ENCODE data around the gene PADI3.
"Not testable (repeated sequence)": the region's sequence is repeated elsewhere in the genome, so short reads cannot be mapped to it uniquely, and the experiment has no call there.

The PADI3 gene

DNA sequence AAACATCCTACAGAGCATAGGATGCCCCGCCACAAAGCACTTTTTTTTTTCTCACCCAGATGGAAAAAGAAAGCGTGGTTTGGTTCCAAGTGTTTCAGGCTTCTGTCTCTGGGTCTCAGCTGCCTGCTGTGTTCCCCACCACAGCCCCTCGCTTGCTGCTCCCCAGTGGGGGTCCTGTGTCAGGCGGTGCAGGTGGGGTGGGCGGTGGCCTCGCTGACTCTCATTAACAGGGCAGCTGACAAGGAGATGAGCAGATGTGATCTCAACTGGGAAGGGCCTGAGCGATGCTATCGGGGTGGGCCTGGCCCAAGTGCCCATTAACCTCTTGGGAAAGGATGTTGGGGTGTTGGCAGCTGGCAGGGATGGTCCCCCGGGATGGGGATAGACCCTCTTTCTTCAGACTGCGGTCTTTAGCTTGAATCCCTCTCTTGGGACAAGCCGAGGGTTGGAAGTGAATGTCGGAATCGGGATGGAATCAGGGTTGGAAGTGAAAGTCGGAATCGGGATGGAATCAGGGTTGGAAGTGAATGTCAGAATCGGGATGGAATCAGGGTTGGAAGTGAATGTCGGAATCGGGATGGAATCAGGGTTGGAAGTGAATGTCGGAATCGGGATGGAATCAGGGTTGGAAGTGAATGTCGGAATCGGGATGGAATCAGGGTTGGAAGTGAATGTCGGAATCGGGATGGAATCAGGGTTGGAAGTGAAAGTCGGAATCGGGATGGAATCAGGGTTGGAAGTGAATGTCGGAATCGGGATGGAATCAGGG is 7.7 kb upstream of the PADI3 start:
- not testable (repeated sequence) for DNase-seq (ENCODE audit: low read depth in 2 of 2)

DNA sequence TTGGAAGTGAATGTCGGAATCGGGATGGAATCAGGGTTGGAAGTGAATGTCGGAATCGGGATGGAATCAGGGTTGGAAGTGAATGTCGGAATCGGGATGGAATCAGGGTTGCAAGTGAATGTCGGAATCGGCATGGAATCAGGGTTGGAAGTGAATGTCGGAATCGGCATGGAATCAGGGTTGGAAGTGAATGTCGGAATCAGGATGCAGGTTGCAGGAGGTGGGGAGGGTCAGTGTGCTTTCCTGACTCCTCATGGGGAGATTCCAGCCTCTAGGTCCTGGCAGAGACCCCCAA is 7.2 kb upstream of the PADI3 start:
- DNase-seq (ENCODE audit: low read depth in 2 of 2) = not testable (repeated sequence)

DNA sequence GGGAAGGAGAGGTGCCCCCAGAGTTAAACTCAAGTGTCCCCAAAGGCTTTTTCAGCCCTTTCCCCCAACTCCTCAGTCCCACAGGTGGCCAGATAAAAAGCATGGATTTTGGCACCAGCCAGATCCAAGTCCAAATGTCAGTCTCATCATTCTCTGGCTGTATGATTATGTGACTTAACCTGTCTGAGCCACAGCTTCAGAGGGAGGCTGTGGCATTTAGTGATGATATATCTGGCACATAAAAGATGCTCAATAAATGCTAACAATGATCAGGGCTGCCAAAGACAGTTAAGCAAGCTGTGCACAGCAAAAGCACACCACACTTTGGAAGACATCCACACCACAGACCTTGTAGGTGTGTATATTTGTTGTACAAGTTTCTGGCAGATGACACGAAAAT is 5.6 kb upstream of the PADI3 start:
- DNase-seq (ENCODE audit: low read depth in 2 of 2) = no peak

DNA sequence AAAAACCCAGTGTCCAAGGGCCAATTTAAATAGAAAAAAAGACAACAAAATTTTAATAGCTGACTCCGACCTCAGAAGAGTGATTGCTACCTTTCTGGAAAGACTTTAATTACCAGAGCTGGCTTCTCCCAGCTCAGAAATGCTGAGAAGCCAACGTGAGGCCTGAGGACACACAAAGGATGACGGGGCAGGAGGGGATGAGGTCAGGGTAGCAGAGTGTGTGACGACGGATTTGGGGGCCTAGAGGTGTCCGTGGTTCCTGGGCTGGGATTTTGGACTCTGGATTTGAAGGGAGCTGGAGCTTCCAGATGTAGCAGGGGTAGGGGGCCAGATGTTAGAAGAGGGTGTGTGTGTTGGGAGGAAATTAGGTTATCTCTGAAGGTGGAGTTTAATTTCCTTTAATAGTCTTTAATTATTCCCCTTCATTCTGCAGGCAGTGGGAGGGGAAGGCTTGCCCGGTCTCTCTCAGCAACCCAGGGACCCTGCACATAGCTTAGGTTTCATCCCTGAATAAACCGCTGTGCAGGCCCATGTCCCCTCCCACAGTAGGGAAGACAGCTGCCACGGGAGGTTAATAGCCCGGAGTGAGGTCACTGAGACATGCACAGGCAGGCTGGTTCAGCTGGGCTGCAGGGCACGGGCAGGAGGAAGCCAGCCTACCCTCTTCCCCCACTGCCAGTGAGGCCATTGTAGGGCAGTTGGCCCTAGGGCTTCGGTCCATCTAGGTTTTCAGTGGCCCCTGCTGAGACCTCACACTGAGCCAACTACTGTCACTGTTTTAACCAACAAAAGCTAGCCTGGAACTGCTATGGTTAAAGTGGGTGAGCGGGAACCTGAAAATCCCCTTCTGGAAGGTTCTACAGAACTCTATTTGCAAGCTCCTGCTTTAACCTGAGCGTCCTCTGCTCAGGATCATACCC is 3.8 kb upstream of the PADI3 start:
- no peak for DNase-seq (ENCODE audit: low read depth in 2 of 2)

DNA sequence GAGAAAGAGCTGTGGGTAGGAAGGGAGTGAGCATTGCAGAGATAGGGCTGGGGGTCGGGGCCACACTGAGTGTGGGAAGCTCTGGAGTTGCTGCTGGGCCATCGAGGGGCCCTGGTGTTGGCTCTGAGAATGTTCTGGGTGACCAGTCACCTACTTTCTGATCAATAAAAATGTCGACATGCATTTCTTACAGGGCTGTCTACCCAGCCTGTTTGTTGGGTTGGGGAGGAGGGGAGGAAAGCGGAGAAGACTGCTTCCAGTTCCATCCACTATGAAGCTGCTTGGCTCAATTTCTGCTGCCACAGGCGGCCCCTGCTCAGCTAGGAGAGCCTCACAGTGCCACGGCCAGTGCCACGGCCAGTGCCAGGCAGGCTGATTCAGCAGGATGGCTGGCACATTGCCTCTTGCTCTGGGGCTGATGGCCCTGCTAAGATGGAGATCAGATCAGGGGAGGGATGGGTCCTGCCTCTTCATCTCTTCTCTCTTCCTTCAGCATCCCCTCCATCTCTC is 3.0 kb upstream of the PADI3 start:
- DNase-seq (ENCODE audit: low read depth in 2 of 2) = no peak

DNA sequence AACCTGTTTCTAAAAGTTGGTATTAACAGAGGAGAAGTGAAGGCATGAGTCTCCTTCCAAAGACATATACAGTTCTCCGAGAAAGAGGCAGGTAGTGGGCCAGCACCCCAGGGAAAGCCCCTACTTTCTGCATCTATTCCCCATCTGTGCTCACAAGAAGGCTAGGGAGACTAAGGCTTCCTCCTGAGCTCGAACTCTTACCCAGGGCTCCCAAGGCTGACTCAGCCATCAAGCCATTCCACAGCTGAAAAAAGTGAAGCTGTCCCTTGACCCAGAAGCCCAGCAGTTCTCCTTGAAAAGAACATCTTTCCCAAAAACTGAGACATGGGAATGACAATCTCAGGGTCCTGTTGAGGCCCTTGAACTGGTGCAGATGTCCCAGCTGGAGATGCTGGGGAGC is 1.9 kb upstream of the PADI3 start:
- no peak for DNase-seq (ENCODE audit: low read depth in 2 of 2)

DNA sequence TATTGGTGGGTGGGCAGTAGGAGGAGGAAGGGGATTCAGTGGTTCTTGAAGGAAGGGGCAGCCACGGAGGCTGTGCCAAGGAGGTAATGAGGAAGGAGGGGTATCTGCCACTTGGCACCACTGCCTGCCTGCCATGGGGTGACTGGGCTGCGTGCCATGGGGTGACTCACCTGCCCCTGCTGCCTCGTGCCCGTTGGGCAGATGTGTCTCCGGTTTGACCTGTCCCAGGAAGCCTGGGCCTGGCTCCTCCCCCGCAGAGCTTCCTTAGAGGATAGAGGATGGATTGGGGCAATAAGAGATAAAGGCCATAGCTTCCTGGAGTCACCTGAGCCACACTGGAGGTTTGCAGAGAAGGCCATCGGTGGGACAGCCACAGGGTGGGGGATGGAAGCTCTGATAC is 1.7 kb downstream of the PADI3 start:
- no peak for DNase-seq (ENCODE audit: low read depth in 2 of 2)

DNA sequence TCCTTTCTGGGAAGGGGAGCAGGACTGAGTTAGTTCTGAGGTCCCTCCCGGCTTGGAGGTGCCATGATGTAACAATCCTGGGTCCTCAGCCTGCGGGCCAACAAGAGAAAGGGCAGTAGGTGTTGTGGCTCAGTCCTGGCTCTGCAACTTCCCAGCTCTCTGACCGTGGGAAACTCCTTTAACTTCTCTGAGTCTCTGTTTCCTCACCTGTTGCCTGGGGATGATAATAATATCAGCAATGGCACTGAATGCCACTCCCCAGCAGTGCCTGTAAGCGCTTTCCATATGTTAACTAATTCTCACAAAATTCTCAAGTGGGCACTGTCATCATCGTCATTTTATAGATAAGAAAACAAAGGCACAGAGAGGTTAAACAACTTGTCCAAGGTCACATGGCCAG is 2.3 kb downstream of the PADI3 start:
- no peak for DNase-seq (ENCODE audit: low read depth in 2 of 2)

DNA sequence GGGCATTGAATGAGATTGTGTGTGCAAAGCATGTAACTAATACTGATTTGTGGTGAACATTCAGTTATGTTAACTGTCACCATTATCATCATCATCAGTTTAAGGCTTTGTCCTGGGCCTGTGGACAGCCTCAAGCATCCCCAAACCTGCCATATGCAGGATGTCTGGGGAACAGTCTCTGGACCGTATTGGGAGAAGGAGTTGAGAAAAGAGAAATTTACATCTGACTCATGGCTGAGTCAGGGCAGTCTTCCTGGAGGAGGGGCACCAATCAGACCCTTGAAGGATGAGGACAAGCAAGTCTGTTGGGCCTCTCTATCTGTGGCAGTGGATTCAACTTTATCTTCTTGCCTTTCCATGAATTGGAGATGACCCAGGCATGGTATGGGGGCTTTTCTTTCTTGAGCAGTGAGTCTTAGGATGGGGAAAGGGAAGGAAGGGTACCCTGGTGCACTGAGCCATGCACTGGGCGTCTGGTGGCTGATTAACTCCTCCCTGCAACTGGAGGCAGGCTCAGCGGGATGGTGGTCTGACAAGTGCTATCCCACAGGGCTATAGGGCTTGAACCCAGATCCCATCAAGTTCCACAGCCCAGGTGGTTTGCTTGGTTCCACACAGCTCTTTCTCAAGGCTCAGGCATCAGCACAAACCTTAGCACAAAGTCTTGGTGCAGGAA is 2.9 kb downstream of the PADI3 start:
- no peak for DNase-seq (ENCODE audit: low read depth in 2 of 2)

DNA sequence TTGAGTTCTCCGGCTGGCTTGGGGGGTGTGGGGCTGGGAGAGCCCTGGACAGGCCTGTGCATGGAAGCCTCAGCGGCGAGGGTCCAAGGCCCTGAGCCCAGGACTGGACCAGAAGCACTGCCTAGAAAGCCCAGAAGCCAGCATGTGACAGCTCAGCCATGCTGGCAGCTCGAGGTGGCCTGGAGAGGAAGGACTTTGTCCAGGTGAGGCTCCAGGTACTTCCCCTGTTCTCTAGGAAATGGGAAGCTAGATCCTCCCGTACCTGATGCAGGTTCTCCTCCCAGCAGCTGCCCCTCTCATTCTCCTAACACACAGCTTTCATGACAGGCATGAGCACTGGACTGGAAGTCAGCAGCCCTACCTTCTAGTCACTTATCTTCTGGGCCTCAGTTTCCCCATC is 6.4 kb downstream of the PADI3 start:
- no peak for DNase-seq (ENCODE audit: low read depth in 2 of 2)

DNA sequence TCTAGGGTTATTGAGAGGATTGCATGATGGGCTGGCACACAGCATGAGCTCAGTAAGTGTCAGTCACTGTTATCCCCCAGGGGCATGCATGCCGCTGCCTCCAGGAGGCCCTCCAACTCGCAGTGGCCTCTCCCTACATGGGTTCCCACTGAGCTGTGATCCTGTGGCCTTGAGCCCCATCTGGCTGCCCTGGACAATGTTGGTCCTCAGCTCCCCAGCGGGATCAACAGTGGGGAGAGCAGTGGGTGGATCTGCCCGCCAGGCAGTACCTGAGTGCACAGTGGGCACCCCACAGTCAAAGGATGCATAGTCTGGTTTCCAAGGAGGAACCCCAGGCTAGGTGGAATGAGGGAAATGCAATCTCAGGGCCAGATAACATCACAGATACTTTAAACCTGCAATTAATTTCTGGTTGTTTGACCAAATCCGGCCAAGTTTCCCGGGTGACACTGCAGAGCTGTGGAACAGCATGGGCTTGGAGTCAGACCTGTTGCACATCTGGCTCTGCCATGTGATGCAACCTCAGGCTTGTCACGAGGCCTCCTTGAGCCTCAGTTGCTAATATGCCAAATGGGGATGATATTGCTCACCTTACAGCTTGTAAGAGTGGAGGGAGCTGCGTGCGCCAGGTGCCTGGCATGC is 9.3 kb downstream of the PADI3 start:
- DNase-seq (ENCODE audit: low read depth in 2 of 2) = no peak

DNA sequence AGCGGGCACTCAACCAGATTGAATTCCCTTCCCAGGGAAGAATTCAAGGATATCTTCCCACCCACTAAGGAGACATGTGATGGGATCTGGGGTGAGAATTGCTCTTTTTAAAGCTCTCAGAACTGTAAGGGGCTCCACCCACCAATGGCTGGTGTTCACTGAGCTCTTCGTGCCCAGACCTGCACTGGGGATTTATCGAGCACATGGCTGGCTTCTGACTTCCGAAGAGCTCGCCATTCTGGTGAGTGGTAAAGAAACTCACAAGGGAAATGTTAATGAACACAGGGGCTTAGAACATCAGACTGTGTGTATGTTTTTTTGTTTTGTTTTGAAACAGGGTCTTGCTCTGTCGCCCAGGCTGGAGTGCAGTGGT is 9.8 kb downstream of the PADI3 start:
- no peak for DNase-seq (ENCODE audit: low read depth in 2 of 2)

DNA sequence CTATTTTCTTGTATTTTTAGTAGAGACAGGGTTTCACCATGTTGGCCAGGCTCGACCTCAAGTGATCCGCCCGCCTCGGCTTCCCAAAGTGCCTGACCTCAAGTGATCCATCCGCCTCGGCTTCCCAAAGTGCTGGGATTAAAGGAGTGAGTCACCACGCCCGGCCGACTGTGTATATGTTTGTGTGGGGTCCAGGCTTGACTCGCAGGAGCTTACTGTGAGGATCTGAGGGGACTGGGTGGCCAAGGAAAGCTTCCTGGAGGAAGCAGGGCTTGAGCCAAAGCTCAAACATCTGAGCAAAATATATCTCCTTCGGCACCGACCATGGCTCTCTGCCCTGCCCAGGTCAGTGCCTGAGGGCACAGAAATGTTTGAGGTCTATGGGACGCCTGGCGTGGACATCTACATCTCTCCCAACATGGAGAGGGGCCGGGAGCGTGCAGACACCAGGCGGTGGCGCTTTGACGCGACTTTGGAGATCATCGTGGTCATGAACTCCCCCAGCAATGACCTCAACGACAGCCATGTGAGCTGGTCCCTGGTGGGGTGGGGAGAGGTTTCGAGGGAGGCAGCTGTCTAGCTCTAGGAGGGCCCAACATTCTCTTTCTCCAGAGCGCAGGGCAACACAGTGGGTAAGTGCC is 10.5 kb downstream of the PADI3 start:
- no peak for DNase-seq (ENCODE audit: low read depth in 2 of 2)

DNA sequence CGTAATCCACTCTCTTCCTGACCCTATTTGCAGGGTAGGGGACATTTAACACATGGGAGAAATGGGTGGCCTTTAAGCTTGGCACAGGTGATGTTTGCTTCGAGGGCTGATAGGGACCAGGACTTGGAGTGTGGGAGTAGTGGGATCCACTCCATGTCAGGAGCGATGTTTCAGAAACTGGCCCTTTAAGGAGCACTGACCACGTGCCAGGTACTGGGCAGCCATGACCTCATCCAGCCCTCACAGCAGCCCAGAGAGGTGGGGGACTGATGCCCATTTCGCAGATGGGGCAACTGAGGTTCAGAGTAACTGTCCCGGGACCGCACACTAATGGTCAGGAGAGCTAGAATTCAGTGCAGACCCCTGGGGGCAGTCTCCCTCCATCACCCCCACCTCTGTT is 11.4 kb downstream of the PADI3 start:
- no peak for DNase-seq (ENCODE audit: low read depth in 2 of 2)

DNA sequence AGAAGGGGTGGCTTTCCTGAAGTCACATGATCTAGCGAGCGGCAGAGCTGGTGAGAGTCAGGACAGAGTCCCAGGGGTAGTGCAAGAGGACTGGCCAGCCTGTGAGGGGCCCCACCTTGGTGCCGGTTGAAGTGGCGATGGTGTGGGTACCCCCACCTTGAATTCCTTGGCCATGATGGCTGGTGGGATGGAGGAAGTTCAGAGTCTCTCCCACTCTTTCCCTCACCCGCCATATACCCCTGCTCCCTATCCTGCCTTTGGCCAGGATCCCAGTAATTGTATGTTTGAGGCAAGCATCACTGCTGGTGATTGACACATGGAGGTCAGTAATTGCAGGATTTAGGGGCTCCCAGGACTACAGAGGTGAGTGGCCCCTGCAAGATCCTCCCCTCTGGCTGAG is 11.8 kb downstream of the PADI3 start:
- no peak for DNase-seq (ENCODE audit: low read depth in 2 of 2)

DNA sequence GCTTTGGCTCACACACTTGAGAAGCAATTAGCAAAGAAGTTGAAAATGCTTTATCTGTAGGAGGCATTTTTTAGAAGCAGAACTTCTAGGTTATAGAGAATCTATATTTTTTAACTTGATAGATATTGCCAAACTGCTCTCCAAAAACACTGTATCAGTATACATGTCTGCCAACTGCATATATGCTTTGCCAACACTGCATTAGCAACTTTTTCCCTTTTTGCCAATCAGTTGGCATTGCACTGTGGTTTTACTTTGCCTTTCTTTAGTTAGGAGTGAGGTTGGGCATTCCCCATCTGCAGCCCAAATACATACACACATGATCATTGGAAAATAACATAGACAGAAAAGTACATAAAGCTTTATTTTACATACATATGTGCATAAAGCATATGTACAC is 15.0 kb downstream of the PADI3 start:
- no peak for DNase-seq (ENCODE audit: low read depth in 2 of 2)

DNA sequence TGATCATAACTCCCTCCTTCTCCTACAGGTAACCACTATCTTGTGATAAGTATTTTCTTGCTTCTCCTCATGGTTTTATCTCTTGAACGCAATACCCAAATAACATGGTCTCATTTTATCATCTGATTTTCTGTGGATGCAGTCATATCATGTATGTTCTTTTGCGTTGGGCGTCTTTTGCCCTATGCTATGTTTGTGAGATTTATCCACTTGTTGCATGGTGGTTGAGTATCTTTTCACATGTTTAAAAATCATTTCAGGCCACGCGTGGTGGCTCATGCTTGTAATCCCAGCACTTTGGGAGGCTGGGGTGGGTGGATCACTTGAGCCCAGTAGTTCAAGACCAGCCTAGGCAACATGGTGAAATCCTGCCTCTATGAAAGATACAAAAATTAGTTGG is 15.6 kb downstream of the PADI3 start:
- DNase-seq (ENCODE audit: low read depth in 2 of 2) = no peak

DNA sequence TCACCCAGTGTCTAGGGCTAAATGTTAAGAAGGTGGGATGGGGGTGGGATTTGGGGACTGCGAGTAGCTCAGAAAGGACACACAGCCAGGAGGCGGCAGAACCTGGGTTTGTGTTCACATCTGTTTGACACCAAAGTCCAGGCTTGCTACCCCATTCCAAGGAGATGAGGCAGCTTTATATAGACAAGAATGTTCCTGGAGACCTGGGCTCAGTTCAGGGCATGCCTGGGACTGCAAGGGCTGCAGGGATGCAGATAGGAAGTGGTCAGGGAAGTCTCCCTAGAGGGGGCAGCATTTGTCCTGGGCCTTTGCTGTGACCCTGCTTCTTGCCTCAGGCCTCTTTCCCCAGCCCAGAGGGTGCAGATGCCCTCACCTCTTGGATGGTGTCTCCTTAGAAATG is 16.3 kb downstream of the PADI3 start:
- DNase-seq (ENCODE audit: low read depth in 2 of 2) = no peak

DNA sequence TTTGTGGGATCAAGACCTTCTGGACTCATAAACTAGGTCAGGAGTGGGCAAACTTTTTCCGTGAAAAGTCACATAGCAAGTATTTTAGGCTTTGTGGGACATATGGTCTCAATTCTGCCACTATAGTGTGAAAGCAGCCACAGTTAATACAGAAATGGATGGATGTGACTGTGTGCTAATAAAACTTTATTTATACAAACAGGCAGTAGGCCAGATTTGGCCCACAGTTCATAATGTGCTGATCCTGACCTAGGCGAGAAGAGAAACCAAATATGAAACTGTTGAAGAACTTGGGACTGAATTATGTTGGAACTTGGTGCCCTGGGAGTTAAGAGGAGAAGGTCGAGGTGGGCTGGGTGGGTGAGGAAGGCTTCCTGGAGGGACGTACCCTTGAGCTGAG is 17.1 kb downstream of the PADI3 start:
- DNase-seq (ENCODE audit: low read depth in 2 of 2) = no peak

DNA sequence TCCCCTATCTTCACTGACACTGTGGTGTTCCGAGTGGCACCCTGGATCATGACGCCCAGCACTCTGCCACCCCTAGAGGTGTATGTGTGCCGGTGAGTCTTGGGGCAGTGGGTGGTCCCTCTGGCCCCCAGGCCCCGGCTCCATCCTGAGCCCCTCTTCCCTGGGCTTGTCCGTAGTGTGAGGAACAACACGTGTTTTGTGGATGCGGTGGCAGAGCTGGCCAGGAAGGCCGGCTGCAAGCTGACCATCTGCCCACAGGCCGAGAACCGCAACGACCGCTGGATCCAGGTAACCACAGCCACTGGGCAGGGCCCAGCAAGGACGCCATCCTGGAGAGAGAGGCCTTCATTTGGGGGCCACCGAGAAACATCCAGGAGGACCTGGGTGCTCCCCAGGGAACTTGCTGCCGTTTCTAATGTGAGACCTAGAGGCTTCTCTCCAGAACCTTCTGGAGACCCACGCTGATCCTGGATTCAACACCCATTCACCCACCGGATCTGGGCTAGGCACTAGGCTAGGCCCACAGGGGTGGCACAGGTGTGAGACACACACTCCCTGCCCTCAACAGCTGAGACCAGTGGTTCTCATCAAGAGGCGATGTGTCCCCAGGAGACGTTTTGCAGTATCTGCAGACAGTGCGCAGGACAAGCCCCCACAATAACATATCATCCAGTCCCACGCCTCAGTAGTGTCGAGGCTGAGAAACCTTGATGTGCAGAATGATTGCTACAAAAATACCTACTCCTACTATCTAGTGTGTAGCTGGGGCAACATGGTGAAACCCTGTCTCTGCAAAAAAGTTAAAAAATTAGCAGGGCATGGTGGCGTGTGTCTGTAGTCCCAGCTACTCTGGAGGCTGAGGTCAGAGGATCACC is 22.2 kb downstream of the PADI3 start:
- DNase-seq (ENCODE audit: low read depth in 2 of 2) = no peak

DNA sequence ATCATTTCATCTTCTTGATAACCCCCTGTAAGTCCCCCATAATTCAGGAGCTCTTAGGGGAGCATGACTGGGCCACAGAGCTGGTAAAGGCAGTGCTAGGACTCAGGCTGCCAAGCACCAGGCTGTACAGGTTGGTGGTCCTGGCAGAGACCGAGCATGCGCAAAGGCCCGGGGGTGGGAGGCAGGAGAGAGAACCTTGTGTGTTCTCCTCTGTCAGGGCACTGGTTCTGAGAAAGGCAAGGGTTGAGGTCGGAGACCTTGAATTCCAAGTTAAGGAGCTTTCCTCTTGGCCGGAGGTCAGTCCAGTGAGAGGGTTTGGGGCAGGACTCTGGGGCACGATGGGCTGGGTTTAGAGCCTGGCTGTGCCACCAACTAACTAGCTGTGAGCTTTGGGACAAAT is 23.2 kb downstream of the PADI3 start:
- no peak for DNase-seq (ENCODE audit: low read depth in 2 of 2)

All from activated CD8-positive, alpha-beta memory T cell treated with anti-CD3 and anti-CD28 coated beads for 4 hours (primary cell).